Right ventricle myocardium inferior (tissue), 1 donor: ENCODE data around the gene MYL4. TPM values are rescaled to one million over a fixed set of nuclear protein-coding genes. Genes with fewer than 3 reads are reported as not detected.
"Not testable (repeated sequence)": the region's sequence is repeated elsewhere in the genome, so short reads cannot be mapped to it uniquely, and the experiment has no call there.

Source experiments
- ATAC-seq: fragments of 200-7000 bp; cut with Tn5 transposase; one replicate; pipeline ENCODE4 v1.9.1; 2020; ENCODE audit warnings: mild to moderate bottlenecking, moderate library complexity
- DNase-seq: peaks from one replicate; pipeline ENCODE4 v3.0.0; 2021; ENCODE audit errors: missing footprints
- intact Hi-C: fragments of 100-400 bp; cut with DNase I; formaldehyde crosslinking; loops from one replicate; pipeline ENCODE4 v1.11.0; 2022
- long read RNA-seq: library from polyadenylated mRNA; unstranded; transcript quantifications from one replicate; pipeline ENCODE4 v2.0.0, GENCODE V29; 2021
- total RNA-seq: library from RNA; stranded (reverse); fragmentation: NEBNext Ultra II Directional; extraction: Animal tissue kit (Norgen Biotek cat#: 25700); gene quantifications from one replicate; pipeline ENCODE4 v1.2.1, GENCODE V29; 2021
- donor health status: DM: no; HTN: yes; CAD: no; lungs with severe emphysema.

Gene MYL4
- total RNA-seq = 322 TPM
- long read RNA-seq, transcript MYL4-202 (7 exons, 855 nt) = major isoform, 67 of 83 reads
- long read RNA-seq, partial matches to known transcripts = 5 of 83 reads
- long read RNA-seq, other reads (novel, unspliced or antisense) = 7 of 83 reads

- intact Hi-C loops = no loop called here
- ATAC-seq (no peak), DNase-seq (no peak)
Observed at GRCh38 chr17:47208744-47209488, at the start of gene MYL4. Gene MYL4 (plus strand): TSS chr17:47209348. CDS start chr17:47209423, 75 bp downstream.

GRCh38 chr17:47162013-47162622 is 47.0 kb upstream of the MYL4 start:
- intact Hi-C loops = no loop called here
- ATAC-seq = no peak
- DNase-seq = no peak

GRCh38 chr17:47164263-47164662 is 44.9 kb upstream of the MYL4 start:
- ATAC-seq (no peak), DNase-seq (no peak)
- intact Hi-C loops = no loop called here

GRCh38 chr17:47165137-47165536 is 44.0 kb upstream of the MYL4 start:
- intact Hi-C loops = no loop called here
- DNase-seq = no peak
- ATAC-seq = peak; percentile 75

GRCh38 chr17:47166854-47167253 is 42.3 kb upstream of the MYL4 start:
- DNase-seq, ATAC-seq, intact Hi-C loops: not testable (repeated sequence)

GRCh38 chr17:47168896-47169295 is 40.3 kb upstream of the MYL4 start:
- ATAC-seq, DNase-seq, intact Hi-C loops: not testable (repeated sequence)

GRCh38 chr17:47170710-47171109 is 38.4 kb upstream of the MYL4 start:
- ATAC-seq = no peak
- intact Hi-C loops = no loop called here
- no peak for DNase-seq

- intact Hi-C loops = no loop called here
- no peak for ATAC-seq
Observed at GRCh38 chr17:47172696-47173565, 36.2 kb upstream of the MYL4 start.

GRCh38 chr17:47174823-47175222 is 34.3 kb upstream of the MYL4 start:
- not testable (repeated sequence) for DNase-seq, ATAC-seq
- intact Hi-C loops = loop anchor here (5.0 kb wide), 1 partner anchor 52 kb away; no protein-coding TSS in a partner anchor

More at GRCh38 chr17:47172696-47173565, 36.2 kb upstream of the MYL4 start:
- DNase-seq = no peak

GRCh38 chr17:47176389-47176826 is 32.7 kb upstream of the MYL4 start:
- intact Hi-C loops = loop anchor here (5.0 kb wide), 1 partner anchor 51 kb away; no protein-coding TSS in a partner anchor
- ATAC-seq (no peak), DNase-seq (no peak)

GRCh38 chr17:47177261-47177660 is 31.9 kb upstream of the MYL4 start:
- no peak for ATAC-seq
- no peak for DNase-seq
- intact Hi-C loops = loop anchor here (5.0 kb wide), 1 partner anchor 50 kb away; no protein-coding TSS in a partner anchor

- intact Hi-C loops = loop anchor here (5.0 kb wide), 1 partner anchor 48 kb away; no protein-coding TSS in a partner anchor
- DNase-seq = no peak
- no peak for ATAC-seq
Observed at GRCh38 chr17:47179141-47179540, 30.0 kb upstream of the MYL4 start.

GRCh38 chr17:47180337-47180736 is 28.8 kb upstream of the MYL4 start:
- intact Hi-C loops = no loop called here
- no peak for DNase-seq
- ATAC-seq = no peak

- intact Hi-C loops, ATAC-seq, DNase-seq: not testable (repeated sequence)
Observed at GRCh38 chr17:47180988-47181387, 28.2 kb upstream of the MYL4 start.

- intact Hi-C loops = no loop called here
- DNase-seq (no peak), ATAC-seq (no peak)
Observed at GRCh38 chr17:47184681-47185080, 24.5 kb upstream of the MYL4 start.

GRCh38 chr17:47188271-47188875 is 20.8 kb upstream of the MYL4 start:
- no peak for ATAC-seq

GRCh38 chr17:47188876-47189731 is 20.0 kb upstream of the MYL4 start, which contains the start of gene CDC27:
Gene CDC27 (minus strand): TSS chr17:47189295. CDS start chr17:47189172, 123 bp downstream.
- ATAC-seq (peak; percentile 98), DNase-seq (peak; percentile 99)
- intact Hi-C loops = no loop called here

More at GRCh38 chr17:47188271-47188875, 20.8 kb upstream of the MYL4 start:
- intact Hi-C loops = no loop called here
- no peak for DNase-seq
